Uterus (tissue), 4 donors: ENCODE measurements around the gene ZFR. TPM values are rescaled to one million over a fixed set of nuclear protein-coding genes. Genes with fewer than 3 reads are reported as not detected.

Source experiments
- DNase-seq, 2 donors: peaks; one replicate each; pipeline ENCODE4 v3.0.0-alpha.2; 2019 to 2020
- H3K27ac ChIP-seq, 2 donors: fragments of 200-600 bp; sonication (generic); 1 replicate in 1 of 2; 2 replicates in 1 of 2; pipeline ENCODE4 v1.5.1; 2016 to 2018
- H3K27me3 ChIP-seq, 2 donors: fragments of 200-600 bp; sonication (generic); one replicate each; pipeline ENCODE4 v1.5.1; 2018 to 2019; ENCODE audit warnings: control low read depth in 1 of 2
- H3K36me3 ChIP-seq, 2 donors: fragments of 200-600 bp; sonication (generic); one replicate each; pipeline ENCODE4 v1.5.1; 2019; ENCODE audit warnings: control low read depth in 1 of 2
- H3K4me1 ChIP-seq, 2 donors: fragments of 200-600 bp; sonication (generic); one replicate each; pipeline ENCODE4 v1.5.1; 2018 to 2019; ENCODE audit warnings: control low read depth in 1 of 2
- H3K4me3 ChIP-seq, 2 donors: fragments of 200-600 bp; sonication (generic); 1 replicate in 1 of 2; 2 replicates in 1 of 2; pipeline ENCODE4 v1.5.1; 2018 to 2019; ENCODE audit warnings: mild to moderate bottlenecking in 1 of 2
- H3K9me3 ChIP-seq, 2 donors: fragments of 200-600 bp; sonication (generic); one replicate each; pipeline ENCODE4 v1.5.1; 2019; ENCODE audit warnings: control low read depth in 1 of 2
- CTCF ChIP-seq, 4 experiments: fragments of 200-600 bp in 2 of 4; fragments of 450-650 bp in 2 of 4; sonication (generic) in 2 of 4; IDR thresholded peaks; one replicate each; pipeline ENCODE4 v1.5.1; 2016 to 2019; ENCODE audit warnings: antibody characterized with exemption in 4 of 4, mild to moderate bottlenecking in 2 of 4, moderate library complexity in 1 of 4
- POLR2A ChIP-seq, 2 donors: fragments of 450-650 bp; IDR thresholded peaks; one replicate each; pipeline ENCODE4 v1.6.1; 2016; ENCODE audit warnings: antibody characterized with exemption in 2 of 2, mild to moderate bottlenecking in 1 of 2, moderate library complexity in 1 of 2
- intact Hi-C: fragments of 100-400 bp; cut with DNase I; formaldehyde crosslinking; loops from one replicate; pipeline ENCODE4 v1.15.1; 2023; ENCODE audit warnings: low total_unique reads
- total RNA-seq, 4 donors: library from RNA; depleted of rRNA in 3 of 4; stranded (reverse); fragments of >200 nt in 3 of 4; gene quantifications; one replicate each; pipeline versions ENCODE4 v1.1.0 to v1.2.4, GENCODE V29; 2014 to 2023
- donor health status: DM: yes; HTN: yes; CAD: no.

ZFR gene
- total RNA-seq, 4 donors from 2014 or later = 54.1 to 108 (median 72.5) TPM

- Histone ChIP-seq H3K27me3 (no peaks in the 10 kb centered on the region), H3K27ac (no peak overlapping the region), H3K4me1 (peaks cover 0 to 8% of the 10 kb centered on the region in 2 donors), H3K36me3 (no peaks in the 10 kb centered on the region), H3K9me3 (no peaks in the 10 kb centered on the region), H3K4me3 (no peak overlapping the region)
- no peak for DNase-seq
- TF ChIP-seq CTCF (IDR thresholded peaks at IDR 0.05) (no peak), POLR2A (IDR thresholded peaks at IDR 0.05) (no peak)
- intact Hi-C loops = no loop called here
Observed at GRCh38 chr5:32445831-32446614, 1.5 kb upstream of the ZFR start.

DNA sequence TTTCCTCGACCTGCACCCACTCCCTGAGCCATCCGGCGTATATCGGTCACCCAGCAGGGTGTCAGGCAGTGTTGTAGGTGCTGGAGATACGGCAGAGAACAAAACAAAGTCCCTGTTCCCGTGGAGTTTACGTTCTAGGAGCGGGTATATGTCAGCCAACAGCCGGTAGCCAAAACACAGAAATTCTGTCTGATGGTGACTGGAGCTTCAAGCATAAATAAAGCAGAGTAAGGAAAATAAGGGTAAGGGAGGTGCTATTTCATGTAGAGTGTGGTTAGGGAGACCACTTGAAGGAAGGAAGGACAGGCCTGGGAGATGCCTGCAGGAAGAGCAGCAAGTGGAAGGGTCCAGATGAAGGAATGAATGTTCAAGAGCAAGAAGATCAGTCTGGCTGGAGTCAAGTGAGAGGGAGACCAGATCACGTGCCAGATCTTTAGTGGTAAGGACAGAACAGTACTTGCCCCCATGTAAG lies 783 bp upstream of the ZFR start:
- DNase-seq = no peak
- intact Hi-C loops = no loop called here
- TF ChIP-seq CTCF (IDR thresholded peaks at IDR 0.05) (no peak), POLR2A (IDR thresholded peaks at IDR 0.05) (no peak)
- Histone ChIP-seq H3K27me3 (no peaks in the 10 kb centered on the region), H3K36me3 (no peaks in the 10 kb centered on the region), H3K4me3 (no peak overlapping the region), H3K27ac (no peak overlapping the region), H3K4me1 (peaks cover 0 to 8% of the 10 kb centered on the region in 2 donors), H3K9me3 (no peaks in the 10 kb centered on the region)

DNA sequence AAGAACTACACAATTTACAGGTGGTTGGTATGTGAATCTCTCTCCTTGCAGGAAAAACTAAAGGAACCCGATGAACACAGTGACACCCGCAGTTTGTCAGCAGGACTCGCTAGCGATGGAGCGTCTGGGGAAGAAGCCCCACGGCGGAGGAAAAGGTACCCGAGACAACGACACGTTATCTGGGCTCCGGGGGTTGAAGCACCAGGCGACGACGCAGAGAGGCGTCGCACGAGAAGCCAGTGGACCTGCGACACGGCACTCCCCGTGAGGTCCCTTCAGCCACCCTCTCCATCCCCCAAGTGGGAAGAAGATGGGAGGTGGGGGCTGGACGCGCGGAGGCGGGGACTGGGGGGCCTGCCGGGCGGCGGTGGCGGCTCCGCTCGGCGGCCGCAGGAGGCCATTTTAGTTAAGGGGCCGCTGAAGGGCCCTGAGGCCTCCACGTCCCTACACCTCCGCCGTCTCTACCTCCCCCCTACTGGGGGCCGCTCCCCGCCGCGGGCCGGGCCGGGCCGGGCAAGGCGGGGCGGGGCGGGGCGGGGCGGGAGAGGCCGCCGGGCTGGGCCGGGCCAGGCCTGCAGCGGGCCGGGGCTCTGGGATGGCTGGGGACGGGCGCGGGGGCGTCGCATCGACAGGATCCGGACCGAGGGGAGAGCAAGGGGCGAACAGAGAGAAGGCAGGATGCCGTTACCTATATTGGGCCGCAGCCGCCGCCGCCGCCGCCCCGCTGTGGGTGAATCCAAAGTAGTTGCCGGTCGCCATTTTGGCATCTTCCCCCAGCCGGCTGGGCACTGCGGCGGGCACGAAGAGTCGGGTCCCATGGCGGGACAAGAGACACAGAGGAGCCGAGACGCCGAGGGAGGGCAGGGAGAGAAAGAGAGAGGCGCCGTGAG lies 754 bp downstream of the ZFR start:
- DNase-seq = peak; percentile 34 to 37
- peak overlapping the region; percentile 65 to 97 for H3K4me3 ChIP-seq
- intact Hi-C loops = no loop called here
- no peaks in the 10 kb centered on the region for H3K9me3 ChIP-seq
- H3K27me3 ChIP-seq = no peaks in the 10 kb centered on the region
- peak overlapping the region; percentile 89 to 97 for H3K27ac ChIP-seq
- no peak for TF ChIP-seq CTCF (IDR thresholded peaks at IDR 0.05)
- TF ChIP-seq POLR2A (IDR thresholded peaks at IDR 0.05) = no peak
- no peaks in the 10 kb centered on the region for H3K36me3 ChIP-seq
- H3K4me1 ChIP-seq = peaks cover 0 to 9% of the 10 kb centered on the region in 2 donors

- Histone ChIP-seq H3K9me3 (no peaks in the 10 kb centered on the region), H3K4me3 (peak overlapping the region; percentile 65 to 97), H3K4me1 (peaks cover 0 to 13% of the 10 kb centered on the region in 2 donors), H3K27me3 (no peaks in the 10 kb centered on the region), H3K27ac (peak overlapping the region; percentile 89 to 97), H3K36me3 (no peaks in the 10 kb centered on the region)
- TF ChIP-seq CTCF (IDR thresholded peaks at IDR 0.05) = no peak
- TF ChIP-seq POLR2A (IDR thresholded peaks at IDR 0.05) = no peak
- no peak for DNase-seq
- intact Hi-C loops = no loop called here
Observed at GRCh38 chr5:32443145-32443540, 1.4 kb downstream of the ZFR start.
